ENCODE results near the gene HNRNPH3.

The HNRNPH3 gene

GRCh38 chr10:68385740-68386139 is 53.9 kb downstream of the HNRNPH3 start:
- DNase-seq (ENCODE audit: low read depth) = no peak
